Transverse colon (tissue), 4 donors: ENCODE measurements around the gene TMUB2. TPM values are rescaled to one million over a fixed set of nuclear protein-coding genes. Genes with fewer than 3 reads are reported as not detected.
"Not testable (repeated sequence)": the region's sequence is repeated elsewhere in the genome, so short reads cannot be mapped to it uniquely, and the experiment has no call there.

Source experiments
- DNase-seq: peaks from one replicate; pipeline ENCODE4 v3.0.0-alpha.2; 2019
- H3K27ac ChIP-seq, 4 donors: fragments of 200-600 bp; sonication (generic); 2 replicates each; pipeline ENCODE4 v1.5.1; 2016 to 2018; ENCODE audit warnings: inconsistent platforms in 4 of 4
- H3K27me3 ChIP-seq: fragments of 200-600 bp; sonication (generic); 2 replicates; pipeline ENCODE4 v1.5.1; 2017; ENCODE audit warnings: inconsistent platforms
- H3K36me3 ChIP-seq, 4 donors: fragments of 200-600 bp; sonication (generic); 2 replicates each; pipeline ENCODE4 v1.5.1; 2017 to 2019; ENCODE audit warnings: inconsistent platforms in 4 of 4
- H3K4me1 ChIP-seq, 4 donors: fragments of 200-600 bp; sonication (generic); 2 replicates each; pipeline ENCODE4 v1.5.1; 2017 to 2020; ENCODE audit warnings: inconsistent platforms in 4 of 4
- H3K4me3 ChIP-seq, 4 donors: fragments of 200-600 bp; sonication (generic); 1 replicate in 1 of 4; 2 replicates in 3 of 4; pipeline versions ENCODE4 v1.5.1 to v1.6.1; 2017 to 2019; ENCODE audit warnings: inconsistent platforms in 4 of 4
- H3K9me3 ChIP-seq, 2 donors: fragments of 200-600 bp; sonication (generic); 2 replicates each; pipeline ENCODE4 v1.5.1; 2017 to 2019; ENCODE audit warnings: inconsistent platforms in 2 of 2
- CTCF ChIP-seq, 5 experiments: fragments of 200-600 bp in 3 of 5; fragments of 450-650 bp in 2 of 5; sonication (generic) in 3 of 5; IDR thresholded peaks; 1 replicate in 2 of 5; 2 replicates in 3 of 5; pipeline ENCODE4 v1.5.1; 2016 to 2017; ENCODE audit warnings: antibody characterized with exemption in 5 of 5, inconsistent platforms in 3 of 5, mild to moderate bottlenecking in 2 of 5, moderate library complexity in 1 of 5
- EP300 ChIP-seq: sonication (generic); formaldehyde crosslinking; IDR thresholded peaks from one replicate; pipeline ENCODE4 v1.6.1; 2017; ENCODE audit warnings: antibody characterized with exemption, low read depth
- POLR2A ChIP-seq: fragments of 450-650 bp; IDR thresholded peaks from one replicate; pipeline ENCODE4 v1.6.1; 2016; ENCODE audit warnings: antibody characterized with exemption, mild to moderate bottlenecking, moderate library complexity
- POLR2AphosphoS5 ChIP-seq, 3 donors: sonication (generic); formaldehyde crosslinking; IDR thresholded peaks; one replicate each; pipeline ENCODE4 v1.6.1; 2016; ENCODE audit warnings: antibody characterized with exemption in 3 of 3
- WGBS, 2 donors: methylation state at CpG; one replicate each; pipeline ENCODE4 v1.1.5; 2018; ENCODE audit warnings: low coverage in 1 of 2; 5-methylcytosine and 5-hydroxymethylcytosine counted together
- in situ Hi-C, 4 donors: fragments of 200-750 bp; cut with MboI; loops; one replicate each; pipeline versions ENCODE4 v1.15.0 to v1.15.1; 2017; ENCODE audit warnings: low sequenced_read_pairs in 3 of 4, low pct_ligation_motif_present in 1 of 4, low pct_unique_long_range_greater_than_20kb in 1 of 4
- intact Hi-C: fragments of 100-400 bp; cut with DNase I; formaldehyde crosslinking; loops from one replicate; pipeline ENCODE4 v1.15.1; 2023; ENCODE audit warnings: low total_unique reads
- total RNA-seq, 4 donors: library from RNA; depleted of rRNA; stranded (reverse); fragments of >200 nt; gene quantifications; one replicate each; pipeline ENCODE4 v1.1.0, GENCODE V29; 2016

TMUB2 gene
- total RNA-seq, 4 donors from 2014 or later, result 53.4 to 70.5 (median 60.6) TPM

DNA sequence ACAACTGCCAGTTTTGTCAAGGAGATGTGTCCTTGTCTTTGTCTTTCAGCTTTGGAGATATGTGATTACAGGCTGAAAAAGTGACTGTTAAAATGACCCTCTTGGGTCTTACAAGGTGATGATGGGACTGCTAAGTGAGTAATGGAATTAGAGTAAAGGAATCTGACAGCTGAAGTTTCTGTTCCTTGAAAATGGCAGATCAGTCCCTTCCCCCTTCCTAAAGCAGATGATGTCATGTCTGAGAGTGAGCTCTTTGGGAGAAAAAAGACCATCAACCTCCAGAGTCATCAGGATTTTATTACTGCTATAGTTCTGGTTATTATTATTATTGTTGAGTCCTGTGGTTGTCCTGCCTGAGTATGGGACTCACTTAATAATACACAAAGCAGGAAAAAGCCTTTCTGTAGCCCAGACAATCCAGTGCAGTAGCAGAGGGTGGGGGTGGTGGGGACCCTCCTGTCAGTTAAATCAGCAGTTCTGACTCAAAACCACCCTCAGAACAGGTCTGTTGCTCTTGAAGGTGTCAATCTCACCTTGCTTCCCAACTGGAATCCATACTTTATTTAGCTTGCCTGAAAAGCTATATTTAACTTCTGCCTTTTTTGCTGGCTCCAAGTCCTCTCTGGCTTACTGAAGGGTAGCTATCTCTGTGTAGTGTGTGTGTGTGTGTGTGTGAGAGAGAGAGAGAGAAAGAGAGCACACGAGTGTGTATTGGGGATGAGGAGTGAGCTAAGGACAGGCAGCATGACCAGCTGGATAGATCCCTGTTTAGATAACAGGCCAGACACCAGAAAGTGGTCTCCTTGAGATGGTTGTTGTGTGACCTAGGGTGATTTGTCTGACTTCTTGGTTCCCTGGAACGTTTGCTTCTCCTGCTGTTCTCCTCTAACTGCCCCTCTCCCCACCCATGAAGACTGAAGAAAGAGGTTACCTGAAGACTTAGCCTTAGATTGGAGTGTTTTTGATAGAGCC, 40.1 kb upstream of the TMUB2 start:
- Histone ChIP-seq H3K9me3 (no peaks in the 10 kb centered on the region), H3K36me3 (no peaks in the 10 kb centered on the region), H3K27me3 (no peaks in the 10 kb centered on the region), H3K27ac (no peak overlapping the region), H3K4me1 (peaks cover 0 to 11% (median 6%) of the 10 kb centered on the region in 4 donors), H3K4me3 (no peak overlapping the region)
- in situ Hi-C loops, result no loop called here
- TF ChIP-seq EP300 (no peak), CTCF (IDR thresholded peaks at IDR 0.05) (no peak), POLR2A (no peak), POLR2AphosphoS5 (IDR thresholded peaks at IDR 0.05) (no peak)
- intact Hi-C loops, result no loop called here
- no peak for DNase-seq
- 64% methylated on average over 2 of the region's 2 CpGs; no CpG with 5 or more reads in 1 of the 2 donors for WGBS, 2 donors

DNA sequence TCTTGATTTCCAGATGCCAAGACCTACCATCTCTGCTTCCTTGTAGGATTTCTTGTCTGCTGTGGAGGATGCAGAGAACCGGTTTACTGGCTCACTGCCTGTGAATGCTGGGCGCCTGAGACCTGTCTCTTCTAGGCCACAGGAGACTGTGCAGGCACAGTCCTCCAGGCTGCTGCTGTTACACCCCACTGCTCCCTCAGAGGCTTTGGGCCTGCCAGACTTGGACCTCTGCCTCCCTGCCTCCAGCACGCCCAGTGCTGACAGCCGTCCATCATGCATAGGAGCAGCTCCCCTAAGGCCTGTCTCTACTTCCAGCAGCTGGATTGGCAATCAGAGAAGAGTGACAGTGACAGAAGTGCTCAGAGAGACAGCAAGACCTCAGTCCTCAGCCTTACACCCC, 39.0 kb upstream of the TMUB2 start:
- TF ChIP-seq CTCF (IDR thresholded peaks at IDR 0.05) (no peak), EP300 (no peak), POLR2AphosphoS5 (IDR thresholded peaks at IDR 0.05) (no peak), POLR2A (no peak)
- intact Hi-C loops, result no loop called here
- H3K27ac ChIP-seq, result no peak overlapping the region
- H3K9me3 ChIP-seq, result no peaks in the 10 kb centered on the region
- no peak overlapping the region for H3K4me3 ChIP-seq
- peaks cover 0 to under 1% (median 0%) of the 10 kb centered on the region in 4 donors for H3K4me1 ChIP-seq
- in situ Hi-C loops, result no loop called here
- DNase-seq, result no peak
- H3K27me3 ChIP-seq, result no peaks in the 10 kb centered on the region
- 96% methylated on average over 4 of the region's 4 CpGs; no CpG with 5 or more reads in 1 of the 2 donors for WGBS, 2 donors
- no peaks in the 10 kb centered on the region for H3K36me3 ChIP-seq

DNA sequence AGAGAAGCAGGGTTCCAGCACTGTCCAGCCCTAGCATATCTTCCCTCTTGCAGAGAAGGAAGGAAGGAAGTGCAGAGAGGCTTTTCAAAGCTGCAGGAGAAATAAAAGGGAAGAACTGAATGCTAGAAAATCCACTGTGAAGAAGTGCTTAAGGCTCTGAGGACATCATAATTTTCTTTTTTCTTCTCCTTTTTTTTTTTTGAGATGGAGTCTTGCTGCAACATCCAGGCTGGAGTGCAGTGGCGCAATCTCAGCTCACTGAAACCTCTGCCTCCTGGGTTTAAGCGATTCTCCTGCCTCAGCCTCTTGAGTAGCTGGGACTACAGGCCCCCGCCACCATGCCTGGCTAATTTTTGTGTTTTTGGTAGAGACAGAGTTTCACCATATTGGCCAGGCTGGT, 37.7 kb upstream of the TMUB2 start:
- H3K9me3 ChIP-seq, H3K36me3 ChIP-seq, H3K4me3 ChIP-seq, H3K4me1 ChIP-seq, in situ Hi-C loops, DNase-seq, H3K27me3 ChIP-seq, intact Hi-C loops, H3K27ac ChIP-seq: not testable (repeated sequence)
- WGBS, 2 donors, result 85 to 93% methylated on average over 3 of the region's 3 CpGs

DNA sequence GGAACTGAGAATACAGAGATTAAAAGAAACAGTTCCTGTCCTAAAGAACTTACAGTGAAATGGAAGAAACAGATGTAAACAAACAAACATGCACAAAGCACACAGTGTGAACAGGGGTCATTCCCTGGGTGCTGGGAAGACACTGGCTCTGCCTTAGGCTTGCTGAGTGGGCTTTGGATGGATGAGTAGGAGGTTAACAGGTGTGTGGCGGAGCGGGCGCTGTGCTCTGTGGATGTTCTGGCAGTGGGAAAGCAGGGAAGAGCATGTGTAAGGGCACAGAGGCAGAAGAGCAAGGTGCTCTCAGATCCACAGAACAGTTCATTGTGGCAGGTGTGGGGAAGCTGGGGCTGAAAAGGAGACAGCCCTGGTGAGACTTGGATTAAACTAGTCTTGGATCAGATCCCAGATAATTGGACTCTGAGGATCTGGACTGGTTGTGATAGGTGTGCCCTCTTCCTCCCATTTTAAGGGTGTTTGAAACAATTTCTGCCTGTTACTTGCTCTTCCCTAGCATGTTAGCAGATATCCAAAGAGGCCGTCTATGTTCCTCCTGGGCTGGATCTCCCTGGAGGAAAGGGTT, 36.9 kb upstream of the TMUB2 start:
- no peak for DNase-seq
- no peaks in the 10 kb centered on the region for H3K9me3 ChIP-seq
- in situ Hi-C loops (loop anchor here in 2 of 4 donors (25.0 kb wide), 2 partner anchors 88 to 213 kb away; partner anchors contain the start of genes G6PC3 (in 1 of the 2), LSM12 (in 1 of the 2) and PPY (in 1 of the 2)), intact Hi-C loops (no loop called here)
- no peaks in the 10 kb centered on the region for H3K36me3 ChIP-seq
- H3K4me1 ChIP-seq, result no peaks in the 10 kb centered on the region
- no peak for TF ChIP-seq CTCF (IDR thresholded peaks at IDR 0.05)
- no peak for TF ChIP-seq POLR2A
- no peak for TF ChIP-seq EP300
- no peak for TF ChIP-seq POLR2AphosphoS5 (IDR thresholded peaks at IDR 0.05)
- H3K27ac ChIP-seq, result no peak overlapping the region
- H3K4me3 ChIP-seq, result no peak overlapping the region
- 96 to 97% methylated on average over 3 to 4 of the region's 4 CpGs for WGBS, 2 donors
- H3K27me3 ChIP-seq, result no peaks in the 10 kb centered on the region
